Hematopoietic multipotent progenitor cell (in vitro differentiated cells): ENCODE data around the gene ATP8A2. TPM values are rescaled to one million over a fixed set of nuclear protein-coding genes. Genes with fewer than 3 reads are reported as not detected.
"Not testable (repeated sequence)": the region's sequence is repeated elsewhere in the genome, so short reads cannot be mapped to it uniquely, and the experiment has no call there.

ENCODE experiments used
- DNase-seq, 3 donors: peaks; one replicate each; pipeline ENCODE4 v3.0.0-alpha.2; 2011 to 2015; ENCODE audit warnings: low read depth in 2 of 3, low spot score in 2 of 3
- total RNA-seq: library from RNA; depleted of rRNA; stranded (reverse); fragments of >200 nt; gene quantifications from one replicate; pipeline ENCODE4 v1.2.3, GENCODE V29; 2012

The ATP8A2 gene
- total RNA-seq, 1 donor: under 0.01 TPM

GRCh38 chr13:25529425-25529824, 157.7 kb downstream of the ATP8A2 start:
- no peak for DNase-seq

DNA sequence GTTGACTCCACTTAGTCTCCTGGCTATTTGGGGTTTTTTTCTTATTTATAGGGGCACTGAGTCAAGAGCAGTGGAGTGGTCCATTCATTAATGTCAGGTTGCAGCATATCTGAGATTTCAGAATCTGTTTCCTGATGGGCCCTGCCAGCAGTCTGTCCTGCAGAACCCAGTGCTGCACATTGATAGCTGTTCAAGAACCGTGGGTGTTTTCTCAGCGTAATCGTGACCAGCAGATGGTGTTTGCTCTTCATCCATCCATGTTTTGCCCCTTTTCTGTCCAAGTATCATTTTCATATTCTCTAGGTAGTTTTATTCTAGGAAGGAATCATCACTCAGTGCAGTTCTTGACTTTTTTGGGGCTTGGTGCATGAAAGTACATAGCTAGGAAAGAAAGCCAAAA, 166.5 kb downstream of the ATP8A2 start:
- no peak for DNase-seq

DNA sequence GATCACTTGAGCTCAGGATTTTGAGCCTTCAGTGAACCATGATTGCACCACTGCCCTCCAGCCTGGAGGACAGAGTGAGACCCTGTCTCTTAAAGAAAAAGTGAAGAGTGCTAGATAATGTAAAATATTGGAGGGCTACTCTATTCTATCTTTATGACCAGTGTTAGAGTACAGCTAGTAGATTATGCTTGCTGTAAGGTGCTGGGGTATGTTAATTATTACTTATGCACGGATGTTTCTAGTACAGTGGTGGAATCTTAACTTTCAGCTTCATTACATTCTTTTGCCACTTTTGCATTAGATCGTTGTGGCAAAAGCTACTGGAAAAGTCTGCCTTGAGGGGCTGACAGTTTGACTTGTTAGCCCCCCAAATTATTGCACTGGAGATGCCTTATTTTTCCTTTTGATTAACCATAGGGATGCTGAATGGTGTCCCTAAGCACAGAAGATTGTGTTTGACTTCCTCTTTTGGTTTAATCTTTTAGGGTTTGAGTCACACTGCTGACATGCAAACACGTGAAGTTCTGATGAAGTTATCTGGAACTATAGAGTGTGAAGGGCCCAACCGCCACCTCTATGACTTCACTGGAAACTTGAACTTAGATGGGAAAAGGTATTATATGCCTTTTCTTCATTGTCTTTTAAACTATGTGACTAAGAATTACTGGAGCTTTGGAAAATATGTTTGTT, 169.8 kb downstream of the ATP8A2 start:
- no peak for DNase-seq

DNA sequence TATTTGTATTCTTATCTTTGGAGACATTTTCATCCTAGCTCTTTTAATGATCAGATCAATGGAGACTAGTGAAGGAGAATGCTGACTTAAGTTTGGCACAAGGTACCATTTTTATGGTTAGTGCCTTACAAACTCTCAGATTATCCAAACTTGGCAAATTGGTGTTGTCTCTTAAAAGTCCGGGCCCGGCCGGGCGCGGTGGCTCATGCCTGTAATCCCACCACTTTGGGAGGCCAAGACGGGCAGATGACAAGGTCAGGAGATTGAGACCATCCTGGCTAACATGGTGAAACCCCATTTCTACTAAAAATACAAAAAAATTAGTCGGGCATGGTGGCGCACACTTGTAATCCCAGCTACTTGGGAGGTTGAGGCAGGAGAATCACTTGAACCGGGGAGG, 177.2 kb downstream of the ATP8A2 start:
- not testable (repeated sequence) for DNase-seq

DNA sequence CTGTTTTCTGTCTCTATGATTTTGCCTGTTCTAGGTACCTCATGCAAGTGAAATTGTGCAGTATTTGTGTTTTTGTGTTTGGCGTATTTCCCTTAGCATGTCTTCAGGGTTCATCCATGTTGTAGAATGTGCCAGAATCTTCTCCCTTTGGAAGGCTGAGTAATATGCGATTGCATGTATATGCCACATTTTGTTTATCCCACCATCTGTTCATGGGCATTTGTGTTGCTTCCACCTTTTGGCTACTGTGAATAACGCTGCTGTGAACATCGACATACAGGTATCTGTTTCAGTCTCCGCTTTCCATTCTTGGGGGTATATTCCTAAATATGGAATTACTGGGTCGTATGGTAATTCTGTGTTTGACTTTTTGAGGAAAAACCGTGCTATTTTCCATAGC, 190.0 kb downstream of the ATP8A2 start:
- DNase-seq: no peak

- DNase-seq: no peak
Observed at GRCh38 chr13:25570185-25570584, 198.4 kb downstream of the ATP8A2 start.

DNA sequence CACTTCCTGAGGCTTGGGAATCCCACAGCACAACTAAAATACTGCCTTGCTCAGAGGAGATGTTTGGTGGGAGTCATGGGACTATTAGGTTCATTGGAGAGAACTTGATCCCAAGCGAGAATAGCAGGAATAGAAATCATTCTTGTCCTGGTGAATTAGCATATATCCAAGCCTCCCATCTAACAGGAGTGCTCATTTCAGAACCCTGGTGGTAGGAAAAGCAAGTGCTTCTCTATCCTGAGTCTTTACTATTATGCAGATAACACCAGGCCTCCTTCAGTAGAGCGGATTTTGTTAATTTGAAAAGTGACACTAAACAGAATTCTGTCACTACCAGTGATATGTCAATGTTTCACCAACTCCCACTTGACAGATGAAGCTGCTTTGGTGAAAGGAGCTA, 199.5 kb downstream of the ATP8A2 start:
- DNase-seq: no peak

- DNase-seq: not testable (repeated sequence)
Observed at GRCh38 chr13:25572171-25572570, 200.4 kb downstream of the ATP8A2 start.

DNA sequence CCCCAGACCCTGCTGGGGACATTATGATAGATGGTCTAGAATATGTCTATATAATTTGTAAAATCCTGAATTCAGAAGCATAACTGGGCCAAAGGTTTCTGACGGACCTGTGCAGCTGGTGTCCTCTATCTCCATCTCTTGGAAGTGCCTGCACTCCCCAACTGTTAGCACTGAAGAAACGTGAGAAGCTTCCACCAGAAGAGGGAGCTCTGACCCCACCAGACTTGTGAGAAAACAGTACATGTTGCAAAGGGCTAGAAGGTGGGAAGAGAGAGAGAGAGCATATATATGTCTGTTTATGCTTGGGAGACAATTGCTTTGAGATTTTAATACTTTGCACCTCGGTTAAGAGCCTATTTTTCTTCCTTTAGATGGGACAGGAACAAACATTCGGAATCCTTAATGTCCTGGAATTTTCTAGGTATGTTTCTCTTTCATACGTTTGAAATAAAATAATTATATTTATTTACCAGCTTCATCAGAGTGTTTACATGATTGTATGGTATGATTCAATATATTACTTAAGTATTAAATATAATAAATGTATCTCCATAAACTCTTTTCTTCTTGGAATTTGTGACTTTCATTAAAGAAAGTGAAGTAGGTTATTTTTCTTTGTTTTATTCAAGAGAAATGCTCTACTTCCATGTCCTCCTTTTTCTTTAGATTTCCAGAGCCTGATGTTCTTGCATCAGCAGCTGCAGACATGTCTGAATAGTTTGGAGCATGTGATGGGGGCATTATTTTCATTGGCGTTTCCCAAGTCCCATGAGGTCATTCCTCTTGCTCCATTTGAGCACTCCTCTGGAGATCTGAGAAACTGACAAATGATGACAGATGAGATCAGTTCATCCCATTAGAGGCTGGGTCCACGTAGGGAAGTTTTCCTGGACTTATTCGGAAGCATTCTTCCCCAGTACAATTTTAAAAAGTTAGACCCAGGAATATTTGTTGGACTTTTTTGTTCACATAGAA, 202.9 kb downstream of the ATP8A2 start:
- DNase-seq: peak; percentile 44 to 92 (median 70)

DNA sequence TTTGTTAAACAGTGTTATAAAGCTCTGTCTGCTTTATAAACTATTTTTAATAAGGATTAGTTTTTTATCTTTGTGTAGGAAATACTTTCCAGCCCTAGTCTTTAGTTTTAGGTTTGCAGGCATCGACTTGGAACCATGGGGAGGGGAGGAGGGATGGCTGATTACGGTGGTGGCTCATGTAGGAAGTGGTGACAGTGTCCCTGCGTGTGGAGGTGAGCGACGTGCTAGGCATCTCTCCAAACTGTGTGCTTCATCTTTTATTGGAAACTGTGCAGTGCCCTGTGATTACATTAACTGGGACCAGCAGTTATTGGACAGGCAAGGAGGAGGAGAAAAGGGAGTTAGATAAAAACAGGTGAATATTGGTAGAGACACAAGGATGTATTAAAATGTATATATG, 203.8 kb downstream of the ATP8A2 start:
- DNase-seq: no peak

- DNase-seq: no peak
Observed at GRCh38 chr13:25578526-25578925, 206.8 kb downstream of the ATP8A2 start.

GRCh38 chr13:25579221-25579620, 207.4 kb downstream of the ATP8A2 start:
- DNase-seq: no peak

GRCh38 chr13:25581351-25581750, 209.6 kb downstream of the ATP8A2 start:
- DNase-seq: no peak

DNA sequence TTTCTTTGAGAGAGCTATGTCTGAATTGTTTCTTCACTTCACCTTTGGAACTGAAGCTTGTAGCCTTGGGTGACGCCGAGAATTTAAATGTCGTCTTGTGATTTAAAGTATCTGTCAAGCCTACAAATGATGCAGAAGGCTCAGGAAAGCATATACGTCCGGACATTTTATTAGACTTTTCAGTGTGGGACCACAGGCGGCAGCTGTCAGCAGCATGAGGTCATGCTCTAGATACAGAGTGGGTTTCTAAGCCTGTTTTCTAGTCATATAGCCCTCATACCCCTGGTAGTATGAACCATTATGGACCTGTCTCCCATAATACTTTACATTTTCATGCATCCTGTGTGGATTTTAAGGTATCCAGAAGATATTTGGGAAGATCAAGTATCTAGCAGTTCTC, 212.3 kb downstream of the ATP8A2 start:
- no peak for DNase-seq

- no peak for DNase-seq
Observed at GRCh38 chr13:25585000-25585399, 213.2 kb downstream of the ATP8A2 start.

DNA sequence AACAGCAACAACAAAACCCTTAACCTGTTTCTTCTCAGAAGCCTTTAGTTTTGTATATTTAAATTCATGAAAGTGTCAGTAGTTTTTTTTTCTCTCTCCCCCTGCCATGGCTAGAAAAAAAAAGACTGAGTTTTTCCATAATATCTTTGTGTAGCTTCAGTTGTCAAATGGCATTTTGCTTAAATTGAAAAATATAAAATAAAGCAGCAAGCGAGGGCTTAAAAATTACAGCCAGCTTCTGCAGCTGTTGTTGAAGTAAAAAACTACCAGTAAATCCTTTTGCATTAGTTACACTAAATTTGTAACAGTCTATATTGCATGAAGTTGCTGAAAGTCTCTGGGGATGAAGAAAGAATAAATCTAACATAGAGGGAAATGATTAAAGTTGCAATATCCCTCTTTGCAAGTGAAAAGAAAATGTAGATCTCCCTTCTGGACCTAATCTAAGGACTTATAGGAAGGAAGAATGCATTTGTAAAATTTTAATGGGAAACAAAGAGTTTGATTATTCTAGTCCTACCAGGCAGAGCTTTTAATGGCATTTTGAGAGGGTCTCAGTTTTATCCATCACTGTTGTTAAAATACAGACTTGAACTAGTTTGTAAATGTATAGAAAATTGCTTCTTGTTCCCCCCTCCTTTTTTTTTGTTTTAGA, 215.7 kb downstream of the ATP8A2 start:
- DNase-seq: no peak

GRCh38 chr13:25588336-25589060, 216.7 kb downstream of the ATP8A2 start:
- DNase-seq: no peak

GRCh38 chr13:25598421-25598820, 226.6 kb downstream of the ATP8A2 start:
- DNase-seq: no peak

- no peak for DNase-seq
Observed at GRCh38 chr13:25602176-25602575, 230.4 kb downstream of the ATP8A2 start.

GRCh38 chr13:25604106-25604505, 232.3 kb downstream of the ATP8A2 start:
- no peak for DNase-seq

DNA sequence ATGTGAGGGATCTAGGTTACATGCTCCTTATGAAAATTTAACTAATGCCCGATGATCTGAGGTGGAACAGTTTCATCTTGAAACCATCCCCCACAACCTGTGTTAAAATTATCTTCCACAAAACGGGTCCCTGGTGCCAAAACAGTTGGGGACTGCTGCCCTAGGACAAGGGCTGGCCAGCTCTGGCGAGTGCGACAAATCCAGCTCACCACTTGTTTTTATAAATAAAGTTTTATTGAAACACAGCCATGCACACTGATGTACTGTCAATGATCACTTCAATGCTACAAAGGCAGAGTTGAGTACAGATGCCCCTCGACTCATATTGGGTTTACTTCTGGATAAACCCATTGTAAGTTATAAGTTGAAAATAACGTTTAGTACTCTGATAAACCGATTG, 235.3 kb downstream of the ATP8A2 start:
- DNase-seq: no peak
